SK-N-SH (cell line): ENCODE results near the gene SPATA20. TPM values are rescaled to one million over a fixed set of nuclear protein-coding genes. Genes with fewer than 3 reads are reported as not detected.

Experiments used
- CTCF ChIA-PET: fragments of 300-600, 350-600 bp; formaldehyde crosslinking; extraction: SDS; loops from one replicate; lab custom pipeline; 2021; lab: Yijun Ruan, JAX
- POLR2A ChIA-PET: fragments of 350-600 bp; sonication (Branson Sonifier 250); formaldehyde crosslinking; extraction: SDS; loops from one replicate; lab custom pipeline; 2020; ENCODE audit warnings: antibody characterized with exemption, inconsistent platforms; lab: Yijun Ruan, JAX
- DNase-seq: peaks from one replicate; pipeline ENCODE4 v3.0.0; 2012
- H2AFZ ChIP-seq: fragments of 200-600 bp; sonication (generic); 2 replicates; pipeline ENCODE4 v1.8.1; 2016; ENCODE audit warnings: antibody characterized with exemption, mild to moderate bottlenecking, low read depth
- H3F3A ChIP-seq: fragments of 200-600 bp; sonication (generic); replicated peaks from 2 replicates; pipeline ENCODE3; 2016; ENCODE audit warnings: antibody characterized with exemption, mild to moderate bottlenecking; ENCODE audit not compliant: insufficient read depth
- H3K27ac ChIP-seq, 2 experiments: fragments of 200-500 bp in 1 of 2; fragments of 200-600 bp in 1 of 2; sonication (Bioruptor generic) in 1 of 2; sonication (generic), shearing (Covaris generic) in 1 of 2; 2 replicates each; pipeline versions ENCODE4 v1.5.1 to v1.6.1; 2014 to 2016; ENCODE audit warnings: low read depth in 2 of 2, inconsistent platforms in 1 of 2, low read length in 1 of 2, mild to moderate bottlenecking in 1 of 2, mixed read lengths in 1 of 2
- H3K27me3 ChIP-seq: fragments of 200-600 bp; sonication (generic), shearing (Covaris generic); 2 replicates; pipeline ENCODE4 v1.6.1; 2016; ENCODE audit warnings: mixed run types; ENCODE audit not compliant: insufficient read depth
- H3K36me3 ChIP-seq, 2 experiments: fragments of 200-500 bp in 1 of 2; fragments of 200-600 bp in 1 of 2; sonication (Bioruptor generic) in 1 of 2; sonication (generic) in 1 of 2; replicated peaks in 1 of 2; 2 replicates each; pipeline versions ENCODE3 to v1.5.1; 2014 to 2016; ENCODE audit warnings: low read length in 1 of 2, mild to moderate bottlenecking in 1 of 2; ENCODE audit not compliant: insufficient read depth in 2 of 2, control insufficient read depth in 1 of 2
- H3K4me1 ChIP-seq, 2 experiments: fragments of 200-500 bp in 1 of 2; fragments of 200-600 bp in 1 of 2; sonication (Bioruptor generic) in 1 of 2; sonication (generic), shearing (Covaris generic) in 1 of 2; 2 replicates each; pipeline versions ENCODE4 v1.5.1 to v1.6.1; 2014 to 2016; ENCODE audit warnings: low read depth in 1 of 2, low read length in 1 of 2, mixed run types in 1 of 2; ENCODE audit not compliant: insufficient read depth in 2 of 2, control insufficient read depth in 1 of 2
- H3K4me2 ChIP-seq: fragments of 200-600 bp; sonication (generic), shearing (Covaris generic); 2 replicates; pipeline ENCODE4 v1.6.1; 2017; ENCODE audit warnings: mixed run types
- H3K4me3 ChIP-seq, 2 experiments: fragments of 200-500 bp in 1 of 2; fragments of 200-600 bp in 1 of 2; sonication (Bioruptor generic) in 1 of 2; sonication (generic), shearing (Covaris generic) in 1 of 2; 2 replicates each; pipeline versions ENCODE4 v1.5.1 to v1.8.1; 2014 to 2016; ENCODE audit warnings: low read depth in 2 of 2, inconsistent platforms in 1 of 2, low read length in 1 of 2, mild to moderate bottlenecking in 1 of 2, mixed read lengths in 1 of 2, moderate library complexity in 1 of 2
- H3K79me2 ChIP-seq: fragments of 200-600 bp; sonication (generic); 2 replicates; pipeline ENCODE4 v1.8.1; 2017; ENCODE audit warnings: mild to moderate bottlenecking; ENCODE audit not compliant: insufficient read depth
- H3K9ac ChIP-seq: fragments of 200-600 bp; sonication (generic); 2 replicates; pipeline ENCODE4 v1.6.1; 2017; ENCODE audit warnings: mixed run types
- H3K9me2 ChIP-seq: fragments of 200-600 bp; sonication (generic); 2 replicates; pipeline ENCODE4 v1.6.1; 2017; ENCODE audit warnings: mixed run types
- H3K9me3 ChIP-seq: fragments of 200-600 bp; sonication (generic); 2 replicates; pipeline ENCODE4 v1.6.1; 2017; ENCODE audit warnings: mixed run types, mild to moderate bottlenecking, moderate library complexity
- H4K20me1 ChIP-seq: fragments of 200-600 bp; sonication (generic); 2 replicates; pipeline ENCODE4 v1.6.1; 2017; ENCODE audit warnings: mild to moderate bottlenecking, mixed run types; ENCODE audit not compliant: insufficient read depth
- CHD2 ChIP-seq: fragments of 150-350 bp; IDR thresholded peaks from 2 replicates; pipeline ENCODE4 v1.6.1; 2018; ENCODE audit warnings: low read length; ENCODE audit not compliant: partially characterized antibody
- EP300 ChIP-seq, 2 experiments: IDR thresholded peaks; 2 replicates each; pipeline versions ENCODE4 v1.4.0 to v1.6.1; 2012; ENCODE audit warnings: borderline replicate concordance in 1 of 2, low read depth in 1 of 2, low read length in 1 of 2
- EZH2phosphoT487 ChIP-seq: fragments of 200-600 bp; sonication (generic); IDR thresholded peaks from 2 replicates; pipeline ENCODE4 v1.6.1; 2017; ENCODE audit warnings: low read depth, mixed run types, mild to moderate bottlenecking, antibody characterized with exemption, moderate library complexity, borderline replicate concordance
- FOSL2 ChIP-seq: IDR thresholded peaks from 2 replicates; pipeline ENCODE4 v1.4.0; 2012; ENCODE audit warnings: low read depth, mild to moderate bottlenecking, moderate library complexity, borderline replicate concordance
- FOXM1 ChIP-seq: IDR thresholded peaks from 2 replicates; pipeline ENCODE4 v1.4.0; 2012; ENCODE audit warnings: low read depth, mild to moderate bottlenecking
- GABPA ChIP-seq: IDR thresholded peaks from 2 replicates; pipeline ENCODE4 v1.4.0; 2012; ENCODE audit warnings: low read depth, mild to moderate bottlenecking
- GATA2 ChIP-seq: sonication (generic); formaldehyde crosslinking; IDR thresholded peaks from 2 replicates; pipeline ENCODE4 v1.5.0; 2020; ENCODE audit warnings: mild to moderate bottlenecking, missing genetic modification reagents
- JUND ChIP-seq: IDR thresholded peaks from 2 replicates; pipeline ENCODE4 v1.4.0; 2012
- MEF2A ChIP-seq: IDR thresholded peaks from 2 replicates; pipeline ENCODE4 v1.4.0; 2012; ENCODE audit warnings: low read depth, borderline replicate concordance
- MXI1 ChIP-seq: IDR thresholded peaks from 2 replicates; pipeline ENCODE4 v1.6.1; 2012; ENCODE audit warnings: mild to moderate bottlenecking, low read depth, low read length, improper control_type of control experiment
- NFIC ChIP-seq: IDR thresholded peaks from 2 replicates; pipeline ENCODE4 v1.4.0; 2012; ENCODE audit warnings: borderline replicate concordance
- RCOR1 ChIP-seq: fragments of 150-350 bp; IDR thresholded peaks from 2 replicates; pipeline ENCODE4 v1.6.1; 2017; ENCODE audit warnings: antibody characterized with exemption, low read length
- RXRA ChIP-seq: IDR thresholded peaks from 2 replicates; pipeline ENCODE4 v1.4.0; 2012; ENCODE audit warnings: low read depth, mild to moderate bottlenecking, borderline replicate concordance
- TAF1 ChIP-seq: IDR thresholded peaks from 2 replicates; pipeline ENCODE4 v1.6.1; 2012; ENCODE audit warnings: low read depth, mild to moderate bottlenecking, low read length, moderate library complexity, borderline replicate concordance
- TEAD4 ChIP-seq: IDR thresholded peaks from 2 replicates; pipeline ENCODE4 v1.4.0; 2012; ENCODE audit warnings: mild to moderate bottlenecking, borderline replicate concordance; ENCODE audit not compliant: insufficient read depth
- USF2 ChIP-seq: fragments of 150-350 bp; IDR thresholded peaks from 2 replicates; pipeline ENCODE4 v1.6.1; 2017; ENCODE audit warnings: antibody characterized with exemption, low read length, low read depth, borderline replicate concordance
- YY1 ChIP-seq: IDR thresholded peaks from 2 replicates; pipeline ENCODE4 v1.4.0; 2012; ENCODE audit warnings: low read depth, mild to moderate bottlenecking
- WGBS: methylation state at CpG from one replicate; pipeline ENCODE4 v1.1.6; 2017; ENCODE audit warnings: low lambda C conversion rate; 5-methylcytosine and 5-hydroxymethylcytosine counted together
- polyA plus RNA-seq, 3 experiments: library from polyadenylated mRNA; depleted of rRNA; stranded (reverse); fragments of >200 nt; gene quantifications; 2 replicates each; pipeline ENCODE4 v1.2.3, GENCODE V29; 2012
- TF ChIP-seq, protein P1 (sequence below): IDR thresholded peaks from 2 replicates; pipeline ENCODE4 v1.6.1; 2012; ENCODE audit warnings: mild to moderate bottlenecking, low read depth, low read length, moderate library complexity
- TF ChIP-seq, protein P2 (sequence below): IDR thresholded peaks from 2 replicates; pipeline ENCODE4 v1.4.0; 2012; ENCODE audit warnings: low read depth

The SPATA20 gene
- polyA plus RNA-seq, 1 of the 3 experiments (the other 2 are of a cell fraction): 92.0 TPM

GRCh38 chr17:50533720-50534148 lies 13.2 kb upstream of the SPATA20 start:
- Histone ChIP-seq H3K27ac (no peak overlapping the region), H3F3A (no peaks in the 10 kb centered on the region), H4K20me1 (no peaks in the 10 kb centered on the region), H3K4me1 (peaks cover 7 to 30% of the 10 kb centered on the region in 2 experiments; a peak in 3 of 4 replicates), H3K36me3 (no peaks in the 10 kb centered on the region), H3K9me2 (no peaks in the 10 kb centered on the region), H3K79me2 (no peaks in the 10 kb centered on the region), H3K4me3 (peak overlapping the region in 1 of 2 experiments; percentile 8; a peak in 1 of 4 replicates), H2AFZ (no peak overlapping the region), H3K9ac (no peak overlapping the region), H3K27me3 (peaks cover 28% of the 10 kb centered on the region; the same call in 1 of the 2 replicates), H3K9me3 (no peaks in the 10 kb centered on the region), H3K4me2 (peak overlapping the region; percentile 54; the same call in 1 of the 2 replicates)
- ChIA-PET POLR2A (interaction anchor here (0.7 to 2.3 kb wide), 2 partner anchors 8 to 90 kb away, joined by 5 to 14 read pairs; no protein-coding TSS in a partner anchor), CTCF (interaction anchor here (0.6 to 5.5 kb wide), 13 partner anchors 10 to 309 kb away, joined by 3 to 27 read pairs (median 4); partner anchors contain the start of genes LRRC59 and SPATA20)
- TF ChIP-seq EP300 (IDR thresholded peaks at IDR 0.05; ENCODE audit: borderline replicate concordance in 1 of 2, low read depth in 1 of 2, low read length in 1 of 2) (peak in 1 of 2 experiments; percentile 32; a peak in 2 of 4 replicates), TEAD4 (no peak), RCOR1 (peak; percentile 73; the same call in 1 of the 2 replicates), CHD2 (peak; percentile 68), MXI1 (no peak), FOXM1 (no peak), GATA2 (CRISPR knock-in tag) (peak; percentile 41; the same call in 1 of the 2 replicates), MEF2A (no peak), JUND (no peak), USF2 (no peak), TAF1 (no peak)
- WGBS: 15% methylated on average over 17 of the region's 17 CpGs
- peak; percentile 90 for DNase-seq

DNA sequence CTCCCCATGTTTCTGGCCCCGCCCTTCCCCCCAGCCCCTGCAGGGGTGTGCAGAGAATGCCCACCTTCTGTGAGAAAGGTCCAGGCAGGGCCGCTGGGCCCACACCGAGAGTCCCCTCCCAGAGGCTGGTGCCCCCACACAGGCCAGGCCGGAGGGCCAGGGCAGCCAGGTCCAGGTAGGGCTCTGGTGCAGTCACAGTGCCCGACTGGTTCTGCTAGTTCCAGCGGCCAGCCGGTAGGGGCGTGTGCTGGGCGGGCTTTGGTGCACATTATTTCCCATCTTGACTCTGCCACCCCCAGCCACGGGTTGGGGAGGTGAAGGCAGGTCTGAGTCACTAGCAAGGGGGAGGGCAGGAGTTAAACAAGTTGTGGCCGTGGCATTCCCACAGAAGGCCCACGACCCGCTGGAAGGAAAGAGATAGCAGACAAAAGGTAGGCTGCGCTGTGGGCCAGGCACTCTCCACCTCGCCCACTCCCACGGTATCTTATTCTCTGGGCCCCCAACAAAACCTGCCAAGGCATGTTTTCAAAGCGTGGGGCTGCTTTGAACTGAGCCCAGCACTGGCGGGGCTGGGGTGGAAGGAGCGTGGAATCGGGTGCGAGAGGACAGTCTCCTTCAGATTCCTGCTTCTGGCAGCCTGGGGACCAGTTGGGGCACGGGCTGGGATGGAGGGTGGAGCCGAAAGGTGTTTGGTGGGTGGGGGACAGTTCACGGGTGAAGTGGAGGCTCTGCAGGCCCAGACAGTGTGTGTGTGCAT lies 12.6 kb upstream of the SPATA20 start:
- no peaks in the 10 kb centered on the region for H3K79me2 ChIP-seq
- H3K4me1 ChIP-seq: peaks cover 7 to 30% of the 10 kb centered on the region in 2 experiments; a peak in 3 of 4 replicates
- H3K4me3 ChIP-seq: no peak overlapping the region
- H3K9me2 ChIP-seq: no peaks in the 10 kb centered on the region
- H2AFZ ChIP-seq: no peak overlapping the region
- ChIA-PET CTCF (interaction anchor here (0.7 to 24.2 kb wide), 9 partner anchors 12 to 89 kb away, joined by 3 to 1212 read pairs (median 5); partner anchors contain the start of genes RSAD1 and SPATA20), POLR2A (interaction anchor here (0.7 to 2.3 kb wide), 2 partner anchors 7 to 89 kb away, joined by 5 to 14 read pairs; no protein-coding TSS in a partner anchor)
- WGBS: 87% methylated on average over 24 of the region's 24 CpGs
- no peak overlapping the region for H3K9ac ChIP-seq
- peak; percentile 62 for DNase-seq
- no peak overlapping the region for H3K27ac ChIP-seq
- H3K36me3 ChIP-seq: no peaks in the 10 kb centered on the region
- no peaks in the 10 kb centered on the region for H3F3A ChIP-seq
- peak overlapping the region; percentile 54; the same call in 1 of the 2 replicates for H3K4me2 ChIP-seq
- H3K27me3 ChIP-seq: peaks cover 28% of the 10 kb centered on the region; the same call in 1 of the 2 replicates
- no peaks in the 10 kb centered on the region for H4K20me1 ChIP-seq
- no peaks in the 10 kb centered on the region for H3K9me3 ChIP-seq
- TF ChIP-seq CHD2 (no peak), RXRA (no peak), JUND (no peak), TEAD4 (no peak), EZH2phosphoT487 (no peak), NFIC (no peak), MEF2A (no peak), FOSL2 (no peak), GABPA (no peak), EP300 (IDR thresholded peaks at IDR 0.05; ENCODE audit: borderline replicate concordance in 1 of 2, low read depth in 1 of 2, low read length in 1 of 2) (no peak), YY1 (no peak)
- TF ChIP-seq, protein P1, sequence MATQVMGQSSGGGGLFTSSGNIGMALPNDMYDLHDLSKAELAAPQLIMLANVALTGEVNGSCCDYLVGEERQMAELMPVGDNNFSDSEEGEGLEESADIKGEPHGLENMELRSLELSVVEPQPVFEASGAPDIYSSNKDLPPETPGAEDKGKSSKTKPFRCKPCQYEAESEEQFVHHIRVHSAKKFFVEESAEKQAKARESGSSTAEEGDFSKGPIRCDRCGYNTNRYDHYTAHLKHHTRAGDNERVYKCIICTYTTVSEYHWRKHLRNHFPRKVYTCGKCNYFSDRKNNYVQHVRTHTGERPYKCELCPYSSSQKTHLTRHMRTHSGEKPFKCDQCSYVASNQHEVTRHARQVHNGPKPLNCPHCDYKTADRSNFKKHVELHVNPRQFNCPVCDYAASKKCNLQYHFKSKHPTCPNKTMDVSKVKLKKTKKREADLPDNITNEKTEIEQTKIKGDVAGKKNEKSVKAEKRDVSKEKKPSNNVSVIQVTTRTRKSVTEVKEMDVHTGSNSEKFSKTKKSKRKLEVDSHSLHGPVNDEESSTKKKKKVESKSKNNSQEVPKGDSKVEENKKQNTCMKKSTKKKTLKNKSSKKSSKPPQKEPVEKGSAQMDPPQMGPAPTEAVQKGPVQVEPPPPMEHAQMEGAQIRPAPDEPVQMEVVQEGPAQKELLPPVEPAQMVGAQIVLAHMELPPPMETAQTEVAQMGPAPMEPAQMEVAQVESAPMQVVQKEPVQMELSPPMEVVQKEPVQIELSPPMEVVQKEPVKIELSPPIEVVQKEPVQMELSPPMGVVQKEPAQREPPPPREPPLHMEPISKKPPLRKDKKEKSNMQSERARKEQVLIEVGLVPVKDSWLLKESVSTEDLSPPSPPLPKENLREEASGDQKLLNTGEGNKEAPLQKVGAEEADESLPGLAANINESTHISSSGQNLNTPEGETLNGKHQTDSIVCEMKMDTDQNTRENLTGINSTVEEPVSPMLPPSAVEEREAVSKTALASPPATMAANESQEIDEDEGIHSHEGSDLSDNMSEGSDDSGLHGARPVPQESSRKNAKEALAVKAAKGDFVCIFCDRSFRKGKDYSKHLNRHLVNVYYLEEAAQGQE: no peak
- TF ChIP-seq, protein P2, sequence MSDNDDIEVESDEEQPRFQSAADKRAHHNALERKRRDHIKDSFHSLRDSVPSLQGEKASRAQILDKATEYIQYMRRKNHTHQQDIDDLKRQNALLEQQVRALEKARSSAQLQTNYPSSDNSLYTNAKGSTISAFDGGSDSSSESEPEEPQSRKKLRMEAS: no peak
